A673 (cell line): Measurements from ENCODE around the gene SVBP. TPM values are rescaled to one million over a fixed set of nuclear protein-coding genes. Genes with fewer than 3 reads are reported as not detected.

Experiments
- BruUV-seq: library from RNA; stranded (reverse); fragments of 400-500 nt; replicated peaks from 2 replicates; lab custom pipeline; 2021; lab: Mats Ljungman, UMichigan
- CTCF ChIA-PET: fragments of 300-600 bp; sonication (Branson Sonifier 250); formaldehyde crosslinking; loops from one replicate; lab custom pipeline; 2022; ENCODE audit warnings: antibody characterized with exemption; lab: Charles Lee
- POLR2A ChIA-PET: fragments of 300-600 bp; sonication (Branson Sonifier 250); formaldehyde crosslinking; loops from one replicate; lab custom pipeline; 2022; ENCODE audit warnings: antibody characterized with exemption; ENCODE audit not compliant: low non-redundant PET; lab: Charles Lee
- DNase-seq: peaks from one replicate; pipeline ENCODE4 v3.0.0-alpha.2; 2015; ENCODE audit warnings: low spot score
- H3K27ac ChIP-seq: fragments of 200-600 bp; sonication (generic); 2 replicates; pipeline ENCODE4 v1.5.1; 2016; ENCODE audit warnings: mixed run types, low read depth, mild to moderate bottlenecking, mixed read lengths, antibody characterized with exemption, low read length; ENCODE audit not compliant: poor library complexity, severe bottlenecking
- H3K27me3 ChIP-seq: fragments of 200-600 bp; sonication (generic); replicated peaks from 2 replicates; pipeline ENCODE4 v1.6.1; 2017; ENCODE audit warnings: mixed run types, low read depth, mild to moderate bottlenecking, mixed read lengths, antibody characterized with exemption, low read length; ENCODE audit not compliant: insufficient read depth, poor library complexity
- H3K36me3 ChIP-seq: fragments of 200-600 bp; sonication (generic); 2 replicates; pipeline ENCODE4 v1.6.1; 2016; ENCODE audit warnings: mixed run types, mild to moderate bottlenecking, mixed read lengths, antibody characterized with exemption, low read length; ENCODE audit not compliant: insufficient read depth, poor library complexity, severe bottlenecking
- H3K4me1 ChIP-seq: fragments of 200-600 bp; sonication (generic); 2 replicates; pipeline ENCODE4 v1.6.1; 2017; ENCODE audit warnings: mixed run types, mild to moderate bottlenecking, mixed read lengths, antibody characterized with exemption, low read length; ENCODE audit not compliant: insufficient read depth, poor library complexity, severe bottlenecking
- H3K4me3 ChIP-seq: fragments of 200-600 bp; sonication (generic); 2 replicates; pipeline ENCODE4 v1.5.1; 2016; ENCODE audit warnings: low read depth, mixed run types, mild to moderate bottlenecking, mixed read lengths, low read length; ENCODE audit not compliant: poor library complexity, severe bottlenecking
- H3K9me3 ChIP-seq: fragments of 200-600 bp; sonication (generic); 2 replicates; pipeline ENCODE4 v1.6.1; 2016; ENCODE audit warnings: mixed run types, low read depth, mild to moderate bottlenecking, mixed read lengths, antibody characterized with exemption, low read length; ENCODE audit not compliant: poor library complexity, severe bottlenecking
- EZH2 ChIP-seq: fragments of 200-600 bp; sonication (generic); IDR thresholded peaks from 2 replicates; pipeline ENCODE4 v1.6.1; 2017; ENCODE audit warnings: borderline replicate concordance, low read depth, mild to moderate bottlenecking, mixed read lengths, antibody characterized with exemption, low read length; ENCODE audit not compliant: poor library complexity, severe bottlenecking
- intact Hi-C: fragments of 100-400 bp; cut with micrococcal nuclease; formaldehyde crosslinking; loops from one replicate; pipeline ENCODE4 v1.10.0; 2022; ENCODE audit not compliant: unreplicated experiment
- total RNA-seq: library from RNA; stranded (reverse); gene quantifications from 2 replicates; pipeline ENCODE4 v1.2.3, GENCODE V29; 2021
- TF ChIP-seq, protein P1 (sequence below): fragments of 300-800, 200-600 bp; sonication (generic); conservative IDR thresholded peaks from 2 replicates; pipeline ENCODE4 v1.5.1; 2017; ENCODE audit warnings: low read depth, mild to moderate bottlenecking, antibody characterized with exemption, low read length, moderate library complexity, mixed read lengths

Gene SVBP
- total RNA-seq, 1 experiment from 2014 or later = 50.8 TPM

DNA sequence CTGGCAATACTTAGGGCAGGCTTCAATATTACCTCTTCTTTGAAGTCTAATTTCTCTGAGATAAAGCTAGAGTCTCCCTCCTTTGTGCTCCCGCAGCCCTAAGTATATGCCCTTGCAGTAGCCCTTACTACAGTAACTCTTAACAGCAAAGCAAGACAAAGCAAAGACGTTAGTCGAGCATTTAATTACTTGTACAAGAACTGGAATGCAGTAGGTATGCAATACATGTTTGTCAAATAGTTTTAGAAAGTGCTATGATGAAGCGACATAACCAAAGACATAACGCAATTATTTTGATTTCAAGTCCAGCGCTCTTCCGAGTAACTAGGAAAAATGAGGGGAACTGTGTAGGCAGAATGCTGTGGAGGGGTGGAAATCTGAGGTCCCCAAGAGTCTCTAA, 51.9 kb downstream of the SVBP start:
- peak overlapping the region; percentile 83 for H3K4me3 ChIP-seq
- no peak for TF ChIP-seq EZH2
- TF ChIP-seq, protein P1, sequence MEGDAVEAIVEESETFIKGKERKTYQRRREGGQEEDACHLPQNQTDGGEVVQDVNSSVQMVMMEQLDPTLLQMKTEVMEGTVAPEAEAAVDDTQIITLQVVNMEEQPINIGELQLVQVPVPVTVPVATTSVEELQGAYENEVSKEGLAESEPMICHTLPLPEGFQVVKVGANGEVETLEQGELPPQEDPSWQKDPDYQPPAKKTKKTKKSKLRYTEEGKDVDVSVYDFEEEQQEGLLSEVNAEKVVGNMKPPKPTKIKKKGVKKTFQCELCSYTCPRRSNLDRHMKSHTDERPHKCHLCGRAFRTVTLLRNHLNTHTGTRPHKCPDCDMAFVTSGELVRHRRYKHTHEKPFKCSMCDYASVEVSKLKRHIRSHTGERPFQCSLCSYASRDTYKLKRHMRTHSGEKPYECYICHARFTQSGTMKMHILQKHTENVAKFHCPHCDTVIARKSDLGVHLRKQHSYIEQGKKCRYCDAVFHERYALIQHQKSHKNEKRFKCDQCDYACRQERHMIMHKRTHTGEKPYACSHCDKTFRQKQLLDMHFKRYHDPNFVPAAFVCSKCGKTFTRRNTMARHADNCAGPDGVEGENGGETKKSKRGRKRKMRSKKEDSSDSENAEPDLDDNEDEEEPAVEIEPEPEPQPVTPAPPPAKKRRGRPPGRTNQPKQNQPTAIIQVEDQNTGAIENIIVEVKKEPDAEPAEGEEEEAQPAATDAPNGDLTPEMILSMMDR = no peak
- BruUV-seq = TSS peak; percentile 39
- no peaks in the 10 kb centered on the region for H3K27me3 ChIP-seq
- H3K36me3 ChIP-seq = peaks cover 11% of the 10 kb centered on the region
- H3K9me3 ChIP-seq = no peaks in the 10 kb centered on the region
- no peak for DNase-seq
- intact Hi-C loops = no loop called here
- peak overlapping the region; percentile 89 for H3K27ac ChIP-seq
- ChIA-PET POLR2A (interaction anchor here (0.6 kb wide), 1 partner anchor 76 kb away, joined by 4 read pairs; no protein-coding TSS in a partner anchor), CTCF (interaction anchor here (1.3 kb wide), 1 partner anchor 15 kb away, joined by 3 read pairs; no protein-coding TSS in a partner anchor)
- peaks cover 17% of the 10 kb centered on the region for H3K4me1 ChIP-seq

DNA sequence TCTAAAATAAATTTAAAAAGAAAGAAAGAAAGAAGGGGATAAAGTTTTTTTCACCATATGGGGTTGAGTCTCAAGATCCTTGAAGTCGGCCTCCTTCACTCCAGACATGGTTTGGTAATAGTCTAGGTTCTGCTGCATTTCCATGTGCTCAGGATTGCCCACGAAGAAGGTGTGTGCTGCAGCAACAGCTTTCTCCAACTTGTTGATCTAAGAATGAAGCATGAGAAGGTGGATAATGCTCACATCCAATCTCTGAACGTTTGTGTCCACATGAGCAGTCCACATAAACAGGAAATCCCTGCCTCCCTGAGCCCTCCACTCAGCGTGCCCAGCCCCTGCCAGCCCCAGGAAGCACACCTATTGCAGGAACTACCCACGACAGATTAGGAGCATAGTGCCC, 54.9 kb downstream of the SVBP start:
- BruUV-seq = no TSS peak
- Histone ChIP-seq H3K9me3 (no peaks in the 10 kb centered on the region), H3K4me1 (peaks cover 9% of the 10 kb centered on the region), H3K4me3 (no peak overlapping the region), H3K27ac (no peak overlapping the region), H3K27me3 (no peaks in the 10 kb centered on the region), H3K36me3 (peaks cover 35% of the 10 kb centered on the region)
- DNase-seq = no peak
- ChIA-PET POLR2A (no interaction called here), CTCF (interaction anchor here (0.7 kb wide), 1 partner anchor 1495 kb away, joined by 3 read pairs; no protein-coding TSS in a partner anchor)
- no peak for TF ChIP-seq EZH2
- TF ChIP-seq, protein P1 = no peak
- intact Hi-C loops = no loop called here

DNA sequence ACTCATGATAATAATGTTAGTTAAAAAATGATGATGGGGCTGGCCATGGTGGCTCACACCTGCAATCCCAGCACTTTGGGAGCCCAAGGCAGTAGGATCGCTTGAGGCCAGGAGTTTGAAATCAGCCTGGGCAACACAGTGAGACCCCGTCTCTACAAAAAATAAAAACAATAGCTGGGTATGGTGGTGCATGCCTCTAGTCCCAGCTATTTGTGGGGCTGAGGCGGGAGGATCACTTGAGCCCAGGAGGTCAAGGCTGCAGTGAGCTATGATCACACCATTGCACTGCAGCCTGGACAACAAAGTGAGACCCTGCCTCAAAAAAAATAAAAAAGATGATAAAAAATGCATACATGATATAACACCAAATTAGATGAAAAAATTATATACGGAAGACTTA, 55.6 kb downstream of the SVBP start:
- DNase-seq = no peak
- POLR2A ChIA-PET = no interaction called here
- TF ChIP-seq, protein P1 = no peak
- no peak for TF ChIP-seq EZH2
- Histone ChIP-seq H3K4me1 (peaks cover 12% of the 10 kb centered on the region), H3K27me3 (no peaks in the 10 kb centered on the region), H3K9me3 (no peaks in the 10 kb centered on the region), H3K4me3 (no peak overlapping the region), H3K36me3 (peaks cover 38% of the 10 kb centered on the region), H3K27ac (no peak overlapping the region)
- CTCF ChIA-PET = interaction anchor here (0.7 kb wide), 1 partner anchor 1496 kb away, joined by 3 read pairs; no protein-coding TSS in a partner anchor
- no TSS peak for BruUV-seq
- intact Hi-C loops = no loop called here
